ENCODE results near the gene CD83. TPM values are rescaled to one million over a fixed set of nuclear protein-coding genes. Genes with fewer than 3 reads are reported as not detected.

The CD83 gene
- total and polyA plus RNA-seq, 7 donors, result 0.10 to 2.1 (median 0.71) TPM

GRCh38 chr6:14079433-14079832 lies 38.1 kb upstream of the CD83 start:
- 40 to 47% (median 42%) methylated on average over 5 of the region's 5 CpGs for WGBS, 3 donors
- no peak overlapping the region for H3K27ac ChIP-seq
- no peaks in the 10 kb centered on the region for H3K4me1 ChIP-seq
- no peak for TF ChIP-seq CTCF (IDR thresholded peaks at IDR 0.05)
- no peak for DNase-seq
- no peaks in the 10 kb centered on the region for H3K9me3 ChIP-seq
- intact Hi-C loops (cut with DNase I), result no loop called here
- H3K4me3 ChIP-seq, result no peak overlapping the region
- H3K27me3 ChIP-seq (ENCODE audit: insufficient read depth in 3 of 3, low read length in 2 of 3), result peaks cover 0 to 4% (median 0%) of the 10 kb centered on the region in 3 donors
- no peak for ATAC-seq
- H3K36me3 ChIP-seq (ENCODE audit: insufficient read depth in 1 of 2, low read depth in 1 of 2), result no peaks in the 10 kb centered on the region

GRCh38 chr6:14079971-14080370 lies 37.6 kb upstream of the CD83 start:
- Histone ChIP-seq H3K27me3 (ENCODE audit: insufficient read depth in 3 of 3, low read length in 2 of 3) (peaks cover 0 to 4% (median 0%) of the 10 kb centered on the region in 3 donors), H3K4me1 (no peaks in the 10 kb centered on the region), H3K4me3 (no peak overlapping the region), H3K9me3 (no peaks in the 10 kb centered on the region), H3K36me3 (ENCODE audit: insufficient read depth in 1 of 2, low read depth in 1 of 2) (no peaks in the 10 kb centered on the region), H3K27ac (no peak overlapping the region)
- DNase-seq, result no peak
- WGBS, 3 donors, result 61 to 63% (median 63%) methylated on average over 3 of the region's 3 CpGs
- intact Hi-C loops (cut with DNase I), result no loop called here
- no peak for TF ChIP-seq CTCF (IDR thresholded peaks at IDR 0.05)
- ATAC-seq, result no peak

- Histone ChIP-seq H3K4me3 (no peak overlapping the region), H3K36me3 (ENCODE audit: insufficient read depth in 1 of 2, low read depth in 1 of 2) (no peaks in the 10 kb centered on the region), H3K9me3 (no peaks in the 10 kb centered on the region), H3K4me1 (no peaks in the 10 kb centered on the region), H3K27me3 (ENCODE audit: insufficient read depth in 3 of 3, low read length in 2 of 3) (peaks cover 0 to 4% (median 0%) of the 10 kb centered on the region in 3 donors), H3K27ac (no peak overlapping the region)
- ATAC-seq (no peak), DNase-seq (no peak)
- intact Hi-C loops (cut with DNase I), result no loop called here
- no peak for TF ChIP-seq CTCF (IDR thresholded peaks at IDR 0.05)
- WGBS, 3 donors, result 86 to 88% (median 87%) methylated on average over 5 of the region's 5 CpGs
These were observed 36.4 kb upstream of the CD83 start for GRCh38 chr6:14081126-14081525.

GRCh38 chr6:14082771-14083170 lies 34.8 kb upstream of the CD83 start:
- Histone ChIP-seq H3K4me3 (no peak overlapping the region), H3K9me3 (no peaks in the 10 kb centered on the region), H3K27me3 (ENCODE audit: insufficient read depth in 3 of 3, low read length in 2 of 3) (peaks cover 0 to 4% (median 0%) of the 10 kb centered on the region in 3 donors), H3K4me1 (no peaks in the 10 kb centered on the region), H3K36me3 (ENCODE audit: insufficient read depth in 1 of 2, low read depth in 1 of 2) (no peaks in the 10 kb centered on the region), H3K27ac (no peak overlapping the region)
- no peak for TF ChIP-seq CTCF (IDR thresholded peaks at IDR 0.05)
- DNase-seq (no peak), ATAC-seq (no peak)
- intact Hi-C loops (cut with DNase I), result no loop called here
- 64 to 70% (median 67%) methylated on average over 3 of the region's 3 CpGs for WGBS, 3 donors

DNA sequence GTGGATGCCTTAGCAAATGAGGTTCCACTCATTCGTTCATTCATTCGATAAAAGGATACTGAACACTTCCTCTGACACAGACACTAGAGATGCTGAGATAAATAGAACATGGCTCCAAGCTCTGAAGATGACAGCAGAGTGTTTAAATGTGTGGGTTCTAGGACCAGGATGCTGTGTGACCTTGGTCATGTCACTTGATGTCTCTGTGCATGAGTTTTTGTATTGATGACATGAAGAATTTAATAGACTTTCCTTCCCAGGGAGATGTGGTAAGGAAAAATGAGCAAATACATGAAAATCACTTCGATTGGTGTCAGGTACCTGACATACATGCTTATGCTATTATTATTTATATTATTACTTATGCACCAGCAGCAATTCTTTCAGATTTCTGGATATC lies 34.3 kb upstream of the CD83 start:
- DNase-seq (no peak), ATAC-seq (no peak)
- H3K27me3 ChIP-seq (ENCODE audit: insufficient read depth in 3 of 3, low read length in 2 of 3), result peaks cover 0 to 8% (median 0%) of the 10 kb centered on the region in 3 donors
- TF ChIP-seq CTCF (IDR thresholded peaks at IDR 0.05), result no peak
- 86 to 92% (median 88%) methylated on average over 3 of the region's 3 CpGs for WGBS, 3 donors
- intact Hi-C loops (cut with DNase I), result no loop called here
- no peaks in the 10 kb centered on the region for H3K36me3 ChIP-seq (ENCODE audit: insufficient read depth in 1 of 2, low read depth in 1 of 2)
- H3K27ac ChIP-seq, result no peak overlapping the region
- no peak overlapping the region for H3K4me3 ChIP-seq
- H3K9me3 ChIP-seq, result no peaks in the 10 kb centered on the region
- H3K4me1 ChIP-seq, result no peaks in the 10 kb centered on the region

Measured in psoas muscle (tissue), 8 donors.